K562 (cell line): ENCODE measurements around the gene SSTR5.

Experiments used
- ETV6 ChIP-seq, 3 experiments: fragments of 150-350 bp in 1 of 3; sonication (generic) in 1 of 3; formaldehyde crosslinking in 1 of 3; IDR thresholded peaks; 2 replicates each; pipeline versions ENCODE4 v1.6.1 to v1.8.0; 2014 to 2022; ENCODE audit warnings: borderline replicate concordance in 2 of 3, low read depth in 2 of 3, antibody characterized with exemption in 1 of 3, low read length in 1 of 3, mild to moderate bottlenecking in 1 of 3, missing genetic modification reagents in 1 of 3
- GTF2F1 ChIP-seq: IDR thresholded peaks from 2 replicates; pipeline ENCODE4 v1.6.1; 2011; ENCODE audit warnings: low read depth, low read length, improper control_type of control experiment
- NR2C2 ChIP-seq, 2 experiments: fragments of 200-800 bp in 1 of 2; sonication (Bioruptor generic) in 1 of 2; sonication (generic) in 1 of 2; formaldehyde crosslinking in 1 of 2; IDR thresholded peaks; 2 replicates each; pipeline versions ENCODE4 v1.6.1 to v1.8.0; 2016 to 2022; ENCODE audit warnings: mild to moderate bottlenecking in 1 of 2, missing compliant biosample characterization in 1 of 2, missing genetic modification characterization in 1 of 2, missing genetic modification reagents in 1 of 2

GRCh38 chr16:1089439-1089821, 16.9 kb downstream of the SSTR5 start:
- TF ChIP-seq ETV6 (IDR thresholded peaks at IDR 0.05; ENCODE audit: borderline replicate concordance in 1 of 2, low read depth in 2 of 2, low read length in 1 of 2) (no peak), ETV6 (CRISPR knock-in tag; IDR thresholded peaks at IDR 0.05; ENCODE audit: borderline replicate concordance) (no peak), NR2C2 (CRISPR knock-in tag; IDR thresholded peaks at IDR 0.05) (no peak), NR2C2 (tag; IDR thresholded peaks at IDR 0.05) (no peak), GTF2F1 (no peak)
